GM19467 (cell line): ENCODE data around the gene GK.
"Not testable (repeated sequence)": the region's sequence is repeated elsewhere in the genome, so short reads cannot be mapped to it uniquely, and the experiment has no call there.

ENCODE experiments used
- ATAC-seq: cut with Tn5 transposase; IDR thresholded peaks from one replicate; pipeline ENCODE4 v1.9.1; 2021; ENCODE audit warnings: mild to moderate bottlenecking, moderate library complexity; ENCODE audit not compliant: unreplicated experiment

Gene GK

DNA sequence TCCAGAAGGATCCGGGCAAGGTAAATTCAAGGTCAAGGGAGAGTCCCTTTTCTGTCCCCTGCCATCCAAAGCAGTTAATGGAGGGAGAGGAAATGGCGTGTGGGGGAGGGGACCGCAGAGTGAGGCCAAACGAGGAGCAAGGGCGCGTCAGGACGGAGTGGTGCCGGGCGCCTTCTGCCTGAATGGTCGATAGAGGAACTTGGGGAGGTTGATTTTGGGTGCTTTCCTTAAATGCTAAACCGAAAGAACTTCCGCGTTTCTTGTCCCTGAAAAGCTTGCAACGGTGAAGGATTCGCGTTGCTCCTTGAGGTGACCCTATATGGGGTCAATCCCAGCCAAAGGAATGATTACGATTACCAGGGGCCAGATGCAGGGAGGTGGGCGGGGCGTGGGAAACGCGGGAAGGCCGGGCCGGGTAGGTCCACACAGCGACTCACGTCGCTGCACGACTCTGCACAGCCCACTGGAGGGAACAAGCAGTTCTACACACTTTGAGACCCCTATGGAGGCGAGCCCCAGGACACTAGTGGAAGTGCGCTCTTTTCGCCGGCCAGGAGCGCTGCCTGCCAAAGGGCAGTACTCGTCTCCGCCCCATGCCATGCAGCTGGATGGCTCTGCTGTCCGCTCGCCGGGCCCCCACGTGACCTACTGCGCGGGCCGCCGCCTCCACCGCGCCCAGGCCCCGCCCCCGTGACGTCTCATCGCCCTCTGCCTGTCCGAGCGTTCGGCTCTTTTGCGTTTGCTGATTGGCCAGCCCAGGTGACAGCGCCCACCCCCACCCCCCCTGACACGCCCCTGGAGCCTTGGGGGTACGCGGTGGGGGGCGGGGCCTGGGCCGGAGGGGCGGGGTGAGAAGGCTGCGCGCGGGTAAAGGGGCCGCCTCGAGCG lies 452 bp upstream of the GK start:
- ATAC-seq, result peak; percentile 85

DNA sequence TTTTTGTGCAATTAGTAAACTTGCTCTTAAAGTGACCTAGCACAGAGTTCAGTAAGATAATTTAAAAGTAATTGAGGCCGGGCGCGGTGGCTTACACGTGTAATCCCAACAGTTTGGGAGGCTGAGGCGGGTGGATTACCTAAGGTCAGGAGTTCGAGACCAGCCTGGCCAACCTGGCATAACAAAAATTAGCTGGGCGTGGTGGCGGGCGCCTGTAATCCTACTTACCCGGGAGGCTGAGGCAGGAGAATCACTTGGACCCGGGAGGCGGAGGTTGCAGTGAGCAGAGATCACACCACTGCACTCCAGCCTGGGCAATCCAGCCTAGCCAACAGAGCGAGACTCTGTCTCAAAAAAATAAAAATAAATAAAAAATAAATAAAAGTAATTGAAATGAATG lies 1.2 kb downstream of the GK start:
- ATAC-seq, result not testable (repeated sequence)

DNA sequence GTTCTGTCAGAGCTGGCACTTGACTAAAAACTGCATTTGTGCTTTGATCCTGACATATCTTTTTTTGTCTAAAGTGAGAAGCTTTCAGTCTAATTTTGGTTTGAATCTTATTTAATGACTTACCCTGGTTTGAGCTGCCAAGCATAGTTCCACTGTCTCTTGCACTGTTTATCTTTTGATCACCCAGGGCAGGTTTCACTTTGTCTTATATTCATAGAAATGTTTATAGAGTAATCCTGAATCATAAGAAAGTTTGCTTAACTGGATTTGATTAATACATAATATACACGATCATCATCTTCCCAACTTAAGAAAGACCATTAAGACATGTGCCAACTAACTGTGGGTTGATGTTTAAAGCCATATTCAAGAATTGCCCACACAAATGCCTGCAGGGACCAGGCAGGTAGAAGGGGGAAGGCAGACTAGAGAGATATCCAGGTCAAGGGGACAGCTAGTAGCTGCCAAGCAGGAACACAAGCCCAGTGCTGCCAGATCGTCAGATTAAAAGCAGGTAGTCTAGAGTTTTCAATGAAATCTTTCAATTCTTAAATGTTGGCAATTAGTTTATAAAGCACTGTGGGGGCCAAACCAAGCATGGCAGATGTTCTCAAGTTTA lies 1.9 kb downstream of the GK start:
- no peak for ATAC-seq

DNA sequence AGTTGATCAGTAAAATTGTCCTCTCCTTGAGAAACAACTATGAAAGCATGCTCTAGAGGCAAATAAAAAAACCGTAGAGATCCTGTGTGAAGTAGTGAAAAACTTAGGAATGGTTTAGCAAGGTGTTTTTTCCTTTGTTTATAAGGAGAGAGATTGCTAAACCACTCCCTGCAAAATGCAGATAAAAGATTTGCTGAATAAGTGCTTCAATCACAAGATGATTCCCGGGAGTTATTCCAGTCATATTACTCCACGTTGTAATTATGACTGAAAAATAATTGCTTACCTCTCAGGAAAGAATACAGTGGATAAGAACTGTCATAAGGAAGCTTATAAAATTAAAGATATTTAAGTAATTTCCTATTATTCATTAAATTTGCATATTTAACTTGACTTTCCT lies 2.8 kb downstream of the GK start:
- no peak for ATAC-seq

DNA sequence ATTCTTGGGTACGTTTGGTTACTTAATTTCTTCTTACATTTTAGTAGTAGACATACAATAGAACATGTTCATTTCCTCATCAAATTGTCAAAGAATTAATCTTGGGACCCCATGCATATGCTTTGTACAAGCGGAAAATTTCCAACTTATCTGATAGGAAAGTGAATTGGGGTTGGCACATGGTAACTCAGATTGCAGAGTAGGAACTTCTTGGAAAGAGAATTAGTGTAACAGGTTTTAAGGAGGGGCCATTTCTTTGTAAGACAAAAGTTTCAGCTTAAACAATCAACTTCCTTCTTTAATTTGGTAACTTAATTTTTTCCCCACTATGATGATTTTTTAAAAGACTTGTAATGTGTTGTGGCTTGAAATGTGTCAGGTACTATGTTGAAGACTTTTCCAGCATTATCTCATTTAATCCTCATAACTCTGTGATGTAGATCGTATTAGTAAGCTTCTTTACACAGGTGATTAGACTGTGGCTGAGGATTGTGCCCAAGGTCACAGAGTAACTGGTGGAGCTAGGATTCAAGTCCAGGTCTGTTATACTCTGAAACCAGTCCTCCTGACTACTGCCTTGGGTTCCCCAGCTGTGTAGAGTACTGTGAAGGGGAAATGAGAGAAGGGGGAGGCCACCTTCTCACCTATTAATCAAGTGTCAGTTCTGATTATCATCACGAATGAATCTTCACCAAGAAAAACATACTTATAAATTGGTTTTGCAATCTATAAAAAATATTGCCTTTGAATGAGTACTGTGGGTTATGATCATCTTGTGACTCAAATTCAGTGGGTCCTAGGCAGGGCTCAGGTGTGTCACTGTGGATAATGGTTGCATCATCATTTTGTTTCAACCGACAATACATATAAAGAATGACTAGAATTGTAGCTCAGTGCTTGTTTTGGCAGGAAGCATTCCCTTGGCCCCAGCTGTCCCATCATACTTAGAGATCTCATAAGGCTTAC lies 4.3 kb downstream of the GK start:
- ATAC-seq, result no peak

DNA sequence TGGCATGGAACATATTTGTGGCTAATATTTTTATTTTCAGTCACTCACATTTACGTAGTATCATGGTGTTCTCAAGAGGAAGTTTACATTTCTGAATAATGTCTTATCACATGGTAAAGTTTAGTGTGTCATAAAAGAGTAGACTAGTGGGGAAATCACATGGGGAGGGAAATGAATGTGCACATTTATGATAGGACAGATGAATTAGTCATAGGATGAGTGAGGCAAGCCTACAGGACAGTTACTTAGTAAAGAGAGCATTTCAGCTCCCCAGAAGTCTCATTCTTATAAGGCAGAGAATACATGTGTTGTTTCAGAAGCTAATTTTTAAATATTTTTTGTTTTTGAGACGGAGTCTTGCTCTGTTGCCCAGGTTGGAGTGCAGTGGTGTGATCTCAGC lies 6.2 kb downstream of the GK start:
- ATAC-seq, result no peak

DNA sequence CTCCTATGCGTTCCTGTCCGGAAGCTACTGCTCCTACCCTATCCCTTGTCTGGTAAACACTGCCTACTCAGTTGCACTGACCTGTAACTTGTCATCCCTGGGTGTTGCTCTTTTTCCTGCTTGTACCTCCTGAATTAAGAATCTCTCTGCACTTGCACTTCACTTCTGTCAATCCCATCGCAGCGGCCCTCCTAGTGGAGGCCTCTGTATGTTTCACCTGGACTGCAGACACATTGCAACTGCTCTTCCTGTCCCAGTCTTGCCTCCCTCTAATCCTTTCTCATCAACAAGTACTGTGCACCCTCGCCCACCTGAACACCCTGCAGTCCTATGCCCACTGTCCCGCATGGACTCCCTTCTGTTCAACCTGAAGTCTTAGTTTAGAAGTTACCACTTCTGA lies 8.0 kb downstream of the GK start:
- ATAC-seq, result no peak

DNA sequence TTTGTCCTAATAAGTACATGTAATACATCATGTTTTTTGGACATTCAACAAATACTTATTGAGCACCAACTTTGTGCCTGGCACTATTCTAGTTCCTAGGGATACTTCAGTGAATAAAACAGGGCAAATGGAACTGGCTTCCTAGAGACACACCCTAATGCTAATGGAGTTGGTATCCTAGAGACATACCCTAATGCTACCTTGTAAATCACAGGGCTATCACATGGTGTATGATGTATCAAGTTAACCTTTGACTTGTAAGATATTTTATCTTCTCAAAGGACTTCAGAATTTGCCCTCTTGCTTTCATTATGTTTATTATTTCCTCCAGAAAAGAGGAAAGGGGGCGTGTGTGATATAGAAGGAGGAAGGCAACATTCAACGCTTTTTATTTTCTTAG lies 10.1 kb downstream of the GK start:
- ATAC-seq, result no peak

DNA sequence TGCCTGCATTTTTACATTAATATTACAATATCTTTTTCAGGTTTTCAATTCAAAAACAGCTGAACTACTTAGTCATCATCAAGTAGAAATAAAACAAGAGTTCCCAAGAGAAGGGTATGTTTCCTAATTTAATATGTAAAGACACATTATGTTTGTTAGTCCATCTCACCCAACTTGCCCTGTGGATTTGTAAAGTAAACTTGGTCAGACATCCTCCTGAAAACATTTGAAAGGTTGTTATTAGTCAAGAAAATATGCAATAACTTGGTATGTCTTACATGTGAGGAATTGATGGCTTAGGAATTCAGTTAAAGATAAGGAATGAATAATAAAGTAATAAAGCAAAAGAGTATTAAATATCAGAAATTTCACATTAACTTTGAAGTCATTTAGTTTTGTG lies 12.2 kb downstream of the GK start:
- no peak for ATAC-seq

DNA sequence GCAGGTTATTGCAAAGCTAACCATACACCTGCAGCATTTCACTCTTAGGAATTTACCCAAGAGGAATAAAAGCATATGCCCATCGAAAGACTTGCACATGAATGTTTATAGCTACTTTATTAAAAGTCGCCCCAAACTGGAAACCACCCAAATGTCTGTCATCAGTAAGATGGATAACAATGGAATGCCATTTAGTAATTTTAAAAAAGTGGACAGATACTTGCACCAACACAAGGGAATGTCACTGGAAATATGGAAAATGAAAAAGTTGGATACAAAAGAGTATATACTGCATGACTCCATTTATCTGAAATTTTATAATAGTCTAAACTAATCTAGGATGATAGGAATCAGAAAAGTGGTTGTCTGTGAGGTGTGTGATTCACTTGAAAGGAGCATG lies 12.9 kb downstream of the GK start:
- ATAC-seq, result no peak

DNA sequence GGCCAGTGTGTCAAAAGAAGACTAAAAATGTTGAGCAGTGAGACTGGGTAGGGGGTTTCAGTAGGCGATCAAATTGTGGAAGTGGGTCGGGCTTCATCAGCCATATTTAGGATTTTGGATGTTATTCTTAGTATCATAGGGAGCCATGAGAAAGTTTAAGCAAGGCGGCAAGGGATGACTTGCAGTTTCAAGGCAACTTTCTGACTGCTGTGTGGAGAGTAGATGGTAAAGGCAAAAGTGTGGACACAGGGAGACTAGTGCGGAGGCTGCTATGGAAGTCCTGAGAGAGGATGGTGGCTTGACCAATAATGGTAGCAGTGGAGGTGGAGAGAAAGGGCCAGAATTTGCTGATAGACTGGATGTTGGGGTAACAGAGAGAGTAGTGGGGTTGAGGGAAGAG lies 15.4 kb downstream of the GK start:
- ATAC-seq, result no peak

DNA sequence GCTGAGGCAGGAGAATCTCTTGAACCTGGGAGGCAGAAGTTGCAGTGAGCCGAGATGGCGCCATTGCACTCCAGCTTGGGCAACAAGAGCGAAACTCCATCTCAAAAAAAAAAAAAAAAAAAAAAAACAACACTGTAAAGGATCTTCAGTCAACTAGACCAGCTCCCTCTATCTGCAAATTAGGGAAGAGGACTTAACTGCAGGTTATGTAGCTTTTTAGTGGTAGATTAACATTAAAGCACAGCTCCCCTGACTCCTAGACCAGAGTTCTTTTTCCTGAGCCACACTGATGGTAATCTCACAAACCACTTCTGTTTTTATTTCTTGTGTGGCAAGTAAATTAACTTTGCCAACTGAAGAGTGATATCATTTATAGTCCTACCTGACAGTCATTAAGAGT lies 18.0 kb downstream of the GK start:
- ATAC-seq, result not testable (repeated sequence)

DNA sequence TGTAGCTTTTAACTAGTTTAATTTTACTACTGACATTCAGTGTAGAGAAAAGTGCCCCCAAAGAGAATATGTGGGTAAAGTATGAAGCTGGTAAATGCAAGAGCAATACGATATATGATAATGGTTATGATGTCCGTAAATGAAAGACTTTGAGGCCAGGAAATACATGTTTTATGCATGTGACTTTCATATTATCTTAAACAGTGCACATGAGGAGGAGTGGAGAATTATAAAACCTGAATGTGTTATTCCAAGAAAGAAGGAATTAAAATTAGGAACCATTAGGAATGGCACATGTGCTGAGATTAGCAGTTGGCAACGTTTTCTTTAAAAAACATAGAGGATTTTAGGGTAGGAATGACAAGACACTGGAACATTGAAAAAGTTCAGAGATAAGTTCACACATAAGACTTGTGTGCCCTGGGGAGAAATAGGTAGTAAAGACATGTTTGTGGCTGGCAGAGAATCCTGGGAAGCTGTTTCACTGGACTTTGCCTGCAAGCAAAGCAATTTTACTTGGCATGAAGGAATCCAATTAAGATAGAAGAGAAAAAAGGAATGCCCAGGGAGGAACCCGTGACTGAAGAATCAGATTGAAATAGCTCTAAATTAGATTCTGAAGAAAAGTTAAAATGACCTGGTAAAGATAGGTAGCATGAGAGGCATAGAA lies 20.0 kb downstream of the GK start:
- ATAC-seq, result no peak

DNA sequence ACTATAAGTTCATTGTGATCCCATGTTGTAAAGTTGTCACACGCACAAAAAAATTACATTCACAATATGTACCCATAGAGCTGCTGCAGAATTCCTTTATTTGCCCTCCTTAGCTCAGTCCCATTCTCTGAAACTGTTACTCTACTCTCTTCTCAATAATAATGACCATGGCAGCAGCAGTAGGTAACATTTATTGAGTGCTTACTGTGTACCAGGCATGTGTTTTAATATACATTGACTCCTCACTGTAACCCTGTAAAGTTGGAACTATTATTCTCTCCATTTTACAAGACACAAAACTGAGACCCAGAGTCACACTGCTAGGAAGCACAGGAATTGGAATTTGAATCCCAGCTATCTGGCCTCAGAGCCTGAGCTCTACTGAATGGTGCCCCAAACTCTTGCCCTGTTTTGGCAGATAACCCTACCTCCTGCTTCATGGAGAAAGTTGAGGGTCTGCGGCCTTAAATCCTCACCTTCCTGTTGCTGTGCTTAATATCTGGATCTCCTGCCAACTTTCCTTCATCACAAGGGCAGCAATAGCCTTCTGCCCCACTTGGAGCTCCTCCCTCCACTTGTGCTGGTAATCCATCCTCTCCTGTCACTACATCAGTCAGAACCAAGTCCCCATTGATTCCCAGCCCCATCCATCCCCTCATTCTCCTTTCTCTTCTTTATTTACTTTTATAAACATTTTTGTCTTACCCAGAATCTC lies 20.8 kb downstream of the GK start:
- no peak for ATAC-seq

DNA sequence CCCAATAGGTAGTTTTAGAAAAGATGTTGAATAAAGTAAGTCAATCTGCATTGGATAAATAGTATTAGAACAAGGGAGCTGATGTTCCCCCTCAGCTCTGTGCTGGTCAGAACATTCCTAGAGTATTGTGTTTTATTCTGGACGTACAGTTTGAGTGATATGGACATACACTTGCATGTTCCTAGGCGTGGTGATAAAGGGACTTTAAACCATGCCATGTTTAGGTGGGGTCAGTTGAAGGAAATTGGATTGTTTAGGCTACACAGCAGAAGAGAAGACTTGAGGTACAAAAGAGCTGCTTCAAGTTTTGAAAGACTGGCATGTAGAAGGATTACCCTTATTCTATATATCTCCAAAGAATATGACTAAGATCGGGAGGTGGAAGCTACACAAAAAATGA lies 21.6 kb downstream of the GK start:
- ATAC-seq, result no peak

DNA sequence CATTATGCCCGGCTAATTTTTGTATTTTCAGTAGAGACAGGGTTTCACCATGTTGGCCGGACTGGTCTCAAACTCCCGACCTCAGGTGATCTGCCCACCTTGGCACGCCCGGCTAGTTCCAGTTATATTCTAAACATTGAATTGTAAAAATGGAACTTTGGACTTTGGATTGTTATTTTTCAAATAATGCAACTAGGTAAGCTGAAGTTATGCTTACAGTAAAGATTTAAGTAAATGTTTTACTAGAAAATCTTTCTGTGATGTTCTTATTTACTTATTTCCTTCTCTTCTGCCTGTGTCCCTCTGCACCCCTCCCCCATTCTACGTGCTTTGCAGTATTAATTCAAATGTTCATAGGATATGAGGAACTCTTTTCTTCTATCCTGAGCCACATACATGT lies 26.1 kb downstream of the GK start:
- ATAC-seq, result no peak

DNA sequence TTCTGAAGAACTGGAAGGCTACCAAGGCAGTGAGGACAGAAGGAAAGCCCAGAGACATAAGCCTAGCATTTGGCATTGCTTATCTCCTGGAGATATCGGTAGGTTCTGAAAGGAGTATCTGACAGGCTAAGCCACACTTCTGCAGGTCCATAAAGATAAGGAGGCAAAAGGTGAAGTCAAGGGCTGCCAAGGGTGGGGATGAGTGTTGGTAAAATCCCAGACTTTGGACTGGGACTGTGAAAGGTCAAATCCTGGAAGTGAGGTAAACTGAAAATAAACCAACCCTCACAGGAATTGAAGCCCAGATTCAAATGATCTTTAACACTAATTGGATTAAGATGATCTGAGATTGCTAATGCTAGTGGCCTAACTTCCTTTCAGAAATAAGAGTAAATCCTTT lies 27.4 kb downstream of the GK start:
- ATAC-seq, result no peak

DNA sequence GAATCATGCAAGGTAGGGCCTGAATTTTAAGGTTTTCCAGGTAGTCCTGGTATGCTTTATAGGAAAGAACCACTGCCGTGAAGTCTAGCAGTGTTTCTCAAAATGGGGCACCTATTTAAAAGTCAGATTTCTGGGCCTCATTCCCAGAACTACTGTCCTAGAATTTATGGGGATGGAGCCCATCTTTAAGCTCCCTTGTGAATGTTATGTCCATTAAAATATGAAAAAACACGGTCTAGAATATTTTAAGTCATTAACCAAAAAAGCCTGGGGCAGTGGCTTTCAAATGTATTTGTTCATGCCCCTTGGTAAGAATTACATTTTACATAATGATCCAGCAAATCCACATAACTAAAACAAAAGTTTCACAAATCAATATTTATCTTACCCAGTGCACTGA lies 35.4 kb downstream of the GK start:
- no peak for ATAC-seq

DNA sequence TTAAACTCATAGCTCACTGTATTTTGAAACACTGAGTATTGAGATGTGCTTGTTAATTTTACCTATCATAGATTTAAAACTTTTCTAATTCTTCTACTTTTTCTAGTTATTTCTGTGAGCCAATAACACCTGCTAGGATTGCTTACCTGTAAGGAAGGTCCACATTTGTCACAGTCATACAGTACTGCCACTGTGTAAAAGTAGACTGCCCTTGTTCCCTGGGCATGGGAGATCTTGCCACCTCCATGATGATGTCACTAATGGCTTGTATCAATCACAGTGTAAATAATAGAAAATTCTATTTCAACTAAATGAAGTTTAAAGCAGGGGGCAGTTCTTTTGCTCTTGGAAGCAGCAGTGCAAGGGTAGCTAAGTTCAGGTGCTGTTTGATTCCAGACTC lies 35.9 kb downstream of the GK start:
- ATAC-seq, result no peak

DNA sequence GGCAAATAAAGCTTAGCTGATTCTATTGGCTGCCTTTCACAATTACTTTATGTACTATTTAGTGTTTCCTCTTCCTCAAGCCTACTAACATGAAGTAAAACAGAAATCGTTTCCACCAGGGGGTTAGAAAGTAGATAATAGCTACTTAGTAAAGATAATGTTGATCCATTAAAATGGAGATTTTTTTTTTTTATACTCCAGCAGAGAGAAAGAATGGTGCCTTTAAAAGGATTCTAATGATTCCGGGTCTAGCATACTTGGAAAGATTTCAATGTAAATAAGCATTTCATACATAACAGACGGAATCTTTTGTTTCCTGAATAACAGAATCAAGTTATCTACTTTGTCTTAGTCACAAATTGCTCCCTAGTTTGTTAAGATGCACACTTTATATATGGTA lies 37.1 kb downstream of the GK start:
- ATAC-seq, result no peak
